ENCODE data around the gene PEX26. TPM values are rescaled to one million over a fixed set of nuclear protein-coding genes. Genes with fewer than 3 reads are reported as not detected.

Gene PEX26
- total and polyA plus RNA-seq, 2 donors (not counting 1 experiment from before 2014, with no cell fraction given) = 10.9 to 33.4 TPM

- Histone ChIP-seq H4K20me1 (ENCODE audit: control insufficient read depth, insufficient read depth, low read length, poor library complexity, severe bottlenecking) (no peaks in the 10 kb centered on the region), H3K9ac (ENCODE audit: low read length) (no peak overlapping the region), H3K4me2 (replicated peaks; ENCODE audit: low read depth, low read length, poor library complexity, severe bottlenecking) (no peak overlapping the region), H3K4me3 (ENCODE audit: control extremely low read depth in 1 of 5, extremely low read depth in 1 of 5, insufficient read depth in 1 of 5, low read depth in 2 of 5, low read length in 4 of 5) (no peak overlapping the region), H3K27ac (ENCODE audit: low read length in 2 of 2) (no peak overlapping the region), H3K27me3 (replicated peaks in 1 of 4; ENCODE audit: control extremely low read depth in 1 of 4, control insufficient read depth in 3 of 4, insufficient read depth in 4 of 4, low read length in 3 of 4) (no peaks in the 10 kb centered on the region), H3K79me2 (ENCODE audit: control insufficient read depth, insufficient read depth, low read length) (no peaks in the 10 kb centered on the region), H3K36me3 (replicated peaks in 1 of 2; ENCODE audit: control extremely low read depth in 1 of 2, control insufficient read depth in 1 of 2, extremely low read depth in 1 of 2, insufficient read depth in 2 of 2, low read length in 1 of 2) (peaks cover 2 to 4% of the 10 kb centered on the region in 2 experiments), H3K9me3 (ENCODE audit: control extremely low read depth in 1 of 3, control insufficient read depth in 2 of 3, insufficient read depth in 1 of 3, low read length in 2 of 3) (no peaks in the 10 kb centered on the region), H2AFZ (ENCODE audit: insufficient read depth, low read depth, low read length, poor library complexity, severe bottlenecking) (no peak overlapping the region), H3K4me1 (ENCODE audit: control insufficient read depth in 2 of 2, insufficient read depth in 2 of 2, low read length in 2 of 2) (no peaks in the 10 kb centered on the region)
- ChIA-PET POLR2A (no interaction called here), CTCF (no interaction called here)
- TF ChIP-seq EZH2 (IDR thresholded peaks at IDR 0.05; ENCODE audit: borderline replicate concordance, insufficient read depth, low read depth, low read length, poor library complexity, severe bottlenecking) = no peak
- TF ChIP-seq, protein P1, sequence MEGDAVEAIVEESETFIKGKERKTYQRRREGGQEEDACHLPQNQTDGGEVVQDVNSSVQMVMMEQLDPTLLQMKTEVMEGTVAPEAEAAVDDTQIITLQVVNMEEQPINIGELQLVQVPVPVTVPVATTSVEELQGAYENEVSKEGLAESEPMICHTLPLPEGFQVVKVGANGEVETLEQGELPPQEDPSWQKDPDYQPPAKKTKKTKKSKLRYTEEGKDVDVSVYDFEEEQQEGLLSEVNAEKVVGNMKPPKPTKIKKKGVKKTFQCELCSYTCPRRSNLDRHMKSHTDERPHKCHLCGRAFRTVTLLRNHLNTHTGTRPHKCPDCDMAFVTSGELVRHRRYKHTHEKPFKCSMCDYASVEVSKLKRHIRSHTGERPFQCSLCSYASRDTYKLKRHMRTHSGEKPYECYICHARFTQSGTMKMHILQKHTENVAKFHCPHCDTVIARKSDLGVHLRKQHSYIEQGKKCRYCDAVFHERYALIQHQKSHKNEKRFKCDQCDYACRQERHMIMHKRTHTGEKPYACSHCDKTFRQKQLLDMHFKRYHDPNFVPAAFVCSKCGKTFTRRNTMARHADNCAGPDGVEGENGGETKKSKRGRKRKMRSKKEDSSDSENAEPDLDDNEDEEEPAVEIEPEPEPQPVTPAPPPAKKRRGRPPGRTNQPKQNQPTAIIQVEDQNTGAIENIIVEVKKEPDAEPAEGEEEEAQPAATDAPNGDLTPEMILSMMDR (IDR thresholded peaks at IDR 0.05) = no peak
- DNase-seq = no peak
- no peaks in the 10 kb centered on the region for H3K9me3 Mint-ChIP-seq (ENCODE audit: insufficient read depth)
- H3K27ac Mint-ChIP-seq = no peak overlapping the region
- no peak for ATAC-seq (ENCODE audit: low read depth)
- no peaks in the 10 kb centered on the region for H3K27me3 Mint-ChIP-seq
- H3K4me3 Mint-ChIP-seq = no peak overlapping the region
- intact Hi-C loops (cut with micrococcal nuclease) = no loop called here
- no peaks in the 10 kb centered on the region for H3K4me1 Mint-ChIP-seq
- 95% methylated on average over 18 of the region's 18 CpGs for WGBS (ENCODE audit: insufficient coverage)
Measured at GRCh38 chr22:18126606-18127005, 48.8 kb downstream of the PEX26 start.

DNA sequence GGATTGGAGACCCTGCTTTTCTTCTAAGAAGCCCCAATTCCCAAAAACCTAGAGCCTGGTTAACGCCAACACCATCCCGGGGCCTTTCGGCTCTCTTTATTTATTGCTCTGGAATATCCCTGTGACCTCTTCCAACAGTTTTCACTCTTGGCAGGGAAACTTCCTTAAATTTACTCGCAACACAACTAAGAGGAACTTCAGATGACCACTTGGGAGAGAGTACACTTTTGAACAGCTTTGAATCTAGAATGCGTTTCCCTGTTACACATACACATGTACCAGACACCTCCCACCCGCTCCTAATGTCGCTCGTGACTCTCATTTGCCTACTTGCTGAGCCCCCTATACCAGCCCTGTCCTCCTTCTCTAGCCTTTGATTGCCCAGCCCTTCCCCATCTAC, 52.2 kb downstream of the PEX26 start:
- no peak overlapping the region for H2AFZ ChIP-seq (ENCODE audit: insufficient read depth, low read depth, low read length, poor library complexity, severe bottlenecking)
- no peaks in the 10 kb centered on the region for H3K9me3 ChIP-seq (ENCODE audit: control extremely low read depth in 1 of 3, control insufficient read depth in 2 of 3, insufficient read depth in 1 of 3, low read length in 2 of 3)
- H3K79me2 ChIP-seq (ENCODE audit: control insufficient read depth, insufficient read depth, low read length) = no peaks in the 10 kb centered on the region
- Mint-ChIP-seq H3K27me3 (no peaks in the 10 kb centered on the region), H3K4me3 (no peak overlapping the region), H3K9me3 (ENCODE audit: insufficient read depth) (no peaks in the 10 kb centered on the region), H3K27ac (no peak overlapping the region), H3K4me1 (no peaks in the 10 kb centered on the region)
- intact Hi-C loops (cut with micrococcal nuclease) = no loop called here
- POLR2A ChIA-PET = no interaction called here
- 96% methylated on average over 7 of the region's 8 CpGs for WGBS (ENCODE audit: insufficient coverage)
- no peaks in the 10 kb centered on the region for H4K20me1 ChIP-seq (ENCODE audit: control insufficient read depth, insufficient read depth, low read length, poor library complexity, severe bottlenecking)
- no peak overlapping the region for H3K9ac ChIP-seq (ENCODE audit: low read length)
- H3K4me3 ChIP-seq (ENCODE audit: control extremely low read depth in 1 of 5, extremely low read depth in 1 of 5, insufficient read depth in 1 of 5, low read depth in 2 of 5, low read length in 4 of 5) = no peak overlapping the region
- CTCF ChIA-PET = no interaction called here
- DNase-seq (no peak), ATAC-seq (ENCODE audit: low read depth) (no peak)
- TF ChIP-seq, protein P1 (IDR thresholded peaks at IDR 0.05) = no peak
- TF ChIP-seq EZH2 (IDR thresholded peaks at IDR 0.05; ENCODE audit: borderline replicate concordance, insufficient read depth, low read depth, low read length, poor library complexity, severe bottlenecking) = no peak
- peaks cover 0 to 4% of the 10 kb centered on the region in 2 experiments for H3K36me3 ChIP-seq (replicated peaks in 1 of 2; ENCODE audit: control extremely low read depth in 1 of 2, control insufficient read depth in 1 of 2, extremely low read depth in 1 of 2, insufficient read depth in 2 of 2, low read length in 1 of 2)
- no peaks in the 10 kb centered on the region for H3K27me3 ChIP-seq (replicated peaks in 1 of 4; ENCODE audit: control extremely low read depth in 1 of 4, control insufficient read depth in 3 of 4, insufficient read depth in 4 of 4, low read length in 3 of 4)
- no peak overlapping the region for H3K27ac ChIP-seq (ENCODE audit: low read length in 2 of 2)
- H3K4me1 ChIP-seq (ENCODE audit: control insufficient read depth in 2 of 2, insufficient read depth in 2 of 2, low read length in 2 of 2) = no peaks in the 10 kb centered on the region
- H3K4me2 ChIP-seq (replicated peaks; ENCODE audit: low read depth, low read length, poor library complexity, severe bottlenecking) = no peak overlapping the region

Measured in B cell (primary cell).